Common myeloid progenitor, CD34-positive (primary cell): Measurements from ENCODE around the gene BNIP2.

Experiments
- CTCF ChIA-PET: fragments of 350-600 bp; sonication (Branson Sonifier 250); formaldehyde crosslinking; loops from one replicate; lab custom pipeline; 2021; ENCODE audit warnings: antibody characterized with exemption; lab: Charles Lee
- POLR2A ChIA-PET: fragments of 350-600 bp; sonication (Branson Sonifier 250); formaldehyde crosslinking; loops from one replicate; lab custom pipeline; 2021; ENCODE audit warnings: antibody characterized with exemption; lab: Charles Lee
- DNase-seq, 3 donors: peaks; one replicate each; pipeline versions ENCODE4 v3.0.0 to v3.0.0-alpha.2; 2013
- H3K27ac ChIP-seq, 2 experiments: 1 replicate in 1 of 2; 2 replicates in 1 of 2; pipeline ENCODE4 v1.7.0; 2013; ENCODE audit warnings: inconsistent platforms in 2 of 2, low read length in 2 of 2, mild to moderate bottlenecking in 2 of 2, low read depth in 1 of 2, moderate library complexity in 1 of 2; ENCODE audit not compliant: severe bottlenecking in 2 of 2, insufficient read depth in 1 of 2, poor library complexity in 1 of 2
- H3K27me3 ChIP-seq, 5 experiments: replicated peaks in 2 of 5; 1 replicate in 3 of 5; 2 replicates in 2 of 5; pipeline versions ENCODE4 v1.6.1 to v1.7.0; 2013; ENCODE audit warnings: low read length in 4 of 5, mild to moderate bottlenecking in 2 of 5, moderate library complexity in 2 of 5, inconsistent platforms in 1 of 5; ENCODE audit not compliant: insufficient read depth in 5 of 5, control insufficient read depth in 4 of 5
- H3K36me3 ChIP-seq, 4 experiments: 1 replicate in 2 of 4; 2 replicates in 2 of 4; pipeline versions ENCODE4 v1.6.1 to v1.7.0; 2013; ENCODE audit warnings: low read length in 3 of 4, control low read depth in 1 of 4, mild to moderate bottlenecking in 1 of 4; ENCODE audit not compliant: control insufficient read depth in 4 of 4, insufficient read depth in 4 of 4
- H3K4me1 ChIP-seq, 4 experiments: 1 replicate in 3 of 4; 2 replicates in 1 of 4; pipeline versions ENCODE4 v1.6.1 to v1.7.1; 2013; ENCODE audit warnings: low read length in 3 of 4, mild to moderate bottlenecking in 3 of 4, control low read depth in 1 of 4, inconsistent platforms in 1 of 4, moderate library complexity in 1 of 4; ENCODE audit not compliant: control insufficient read depth in 4 of 4, insufficient read depth in 4 of 4; ENCODE audit errors: control extremely low read depth in 1 of 4
- H3K4me3 ChIP-seq, 7 experiments: 1 replicate in 4 of 7; 2 replicates in 3 of 7; pipeline versions ENCODE4 v1.5.1 to v1.7.0; 2013; ENCODE audit warnings: mild to moderate bottlenecking in 7 of 7, low read length in 6 of 7, moderate library complexity in 6 of 7, inconsistent platforms in 2 of 7, low read depth in 2 of 7, control low read depth in 1 of 7; ENCODE audit not compliant: insufficient read depth in 4 of 7, control insufficient read depth in 1 of 7; ENCODE audit errors: extremely low read depth in 1 of 7
- H3K9me3 ChIP-seq, 5 experiments: 1 replicate in 4 of 5; 2 replicates in 1 of 5; pipeline versions ENCODE4 v1.6.1 to v1.7.1; 2013; ENCODE audit warnings: low read length in 4 of 5, mild to moderate bottlenecking in 2 of 5, inconsistent platforms in 1 of 5, low read depth in 1 of 5, moderate library complexity in 1 of 5; ENCODE audit not compliant: control insufficient read depth in 4 of 5, insufficient read depth in 2 of 5; ENCODE audit errors: control extremely low read depth in 1 of 5
- WGBS: methylation state at CpG from one replicate; pipeline ENCODE4 v1.1.5; 2013; ENCODE audit not compliant: insufficient coverage; 5-methylcytosine and 5-hydroxymethylcytosine counted together

Gene BNIP2

DNA sequence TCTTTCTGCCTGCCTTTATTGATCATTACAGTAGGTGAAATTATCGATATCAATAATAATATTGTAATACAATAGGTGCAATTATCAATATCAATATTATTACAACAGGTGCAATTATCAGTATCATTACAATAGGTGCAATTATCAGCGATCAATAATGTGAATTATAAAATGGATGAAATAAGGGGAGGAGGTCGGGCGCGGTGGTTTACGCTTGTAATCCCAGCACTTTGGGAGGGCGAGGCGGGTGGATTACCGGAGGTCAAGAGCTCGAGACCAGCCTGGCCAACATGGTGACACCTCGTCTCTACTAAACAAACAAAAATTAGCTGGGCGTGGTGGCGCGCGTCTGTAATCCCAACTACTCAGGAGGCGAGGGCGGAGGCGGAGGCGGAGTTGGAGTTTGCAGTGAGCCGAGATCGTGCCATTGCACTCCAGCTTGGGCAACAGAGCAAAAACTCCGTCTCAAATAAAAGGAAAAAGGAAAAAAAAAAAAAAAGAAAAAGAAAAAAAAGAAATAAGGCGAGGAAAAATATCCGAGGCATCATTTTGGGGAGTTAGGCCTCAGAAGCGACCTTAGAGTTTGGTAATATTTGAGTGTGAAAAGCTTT, 611 bp upstream of the BNIP2 start:
- POLR2A ChIA-PET, result interaction anchor here (0.5 to 1.0 kb wide), 3 partner anchors 33 to 765 kb away, joined by 3 to 5 read pairs (median 3); partner anchors contain the start of gene GTF2A2

DNA sequence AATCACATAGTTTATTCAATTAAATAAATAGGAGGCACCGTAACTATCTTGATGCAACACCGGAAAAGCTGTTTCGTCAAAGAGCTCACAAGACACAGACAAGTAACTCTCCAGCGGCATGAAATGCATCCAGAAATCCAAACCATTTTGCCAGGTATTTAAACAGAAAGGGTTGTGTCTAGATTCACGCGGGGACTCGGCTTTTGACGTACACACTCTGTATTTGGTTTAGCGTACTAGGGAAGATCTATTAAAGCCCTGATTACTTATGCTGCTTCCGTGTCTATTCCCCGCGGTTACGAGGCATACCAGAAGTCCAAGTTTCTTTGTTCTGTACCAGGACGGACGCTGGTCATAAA, 718 bp downstream of the BNIP2 start:
- H3K4me1 ChIP-seq, result peaks cover 36 to 59% (median 54%) of the 10 kb centered on the region in 4 experiments
- CTCF ChIA-PET, result no interaction called here
- 0% methylated on average over 9 of the region's 15 CpGs for WGBS
- no peaks in the 10 kb centered on the region for H3K9me3 ChIP-seq
- peak overlapping the region; percentile 97 to 99 for H3K27ac ChIP-seq
- peak overlapping the region; percentile 74 to 100 (median 90) for H3K4me3 ChIP-seq
- POLR2A ChIA-PET, result interaction anchor here (0.6 to 1.1 kb wide), 3 partner anchors 29 to 756 kb away, joined by 3 to 4 read pairs (median 3); partner anchors contain the start of gene GTF2A2
- DNase-seq, result peak; percentile 68 to 85 (median 79)
- no peaks in the 10 kb centered on the region for H3K27me3 ChIP-seq
- peaks cover 0 to 5% (median under 1%) of the 10 kb centered on the region in 4 experiments for H3K36me3 ChIP-seq

More for the DNA sequence above, 611 bp upstream of the BNIP2 start:
- H3K36me3 ChIP-seq, result no peaks in the 10 kb centered on the region
- H3K4me1 ChIP-seq, result peaks cover 29 to 49% (median 42%) of the 10 kb centered on the region in 4 experiments
- DNase-seq, result peak; percentile 59 to 87 (median 83)
- peak overlapping the region; percentile 97 to 99 for H3K27ac ChIP-seq
- no peaks in the 10 kb centered on the region for H3K27me3 ChIP-seq
- CTCF ChIA-PET, result interaction anchor here (1.6 to 4.7 kb wide), 3 partner anchors 11 to 637 kb away, joined by 4 to 33 read pairs (median 10); no protein-coding TSS in a partner anchor
- WGBS, result 0% methylated on average over 12 of the region's 25 CpGs
- no peaks in the 10 kb centered on the region for H3K9me3 ChIP-seq
- peak overlapping the region; percentile 46 to 100 (median 90) for H3K4me3 ChIP-seq

DNA sequence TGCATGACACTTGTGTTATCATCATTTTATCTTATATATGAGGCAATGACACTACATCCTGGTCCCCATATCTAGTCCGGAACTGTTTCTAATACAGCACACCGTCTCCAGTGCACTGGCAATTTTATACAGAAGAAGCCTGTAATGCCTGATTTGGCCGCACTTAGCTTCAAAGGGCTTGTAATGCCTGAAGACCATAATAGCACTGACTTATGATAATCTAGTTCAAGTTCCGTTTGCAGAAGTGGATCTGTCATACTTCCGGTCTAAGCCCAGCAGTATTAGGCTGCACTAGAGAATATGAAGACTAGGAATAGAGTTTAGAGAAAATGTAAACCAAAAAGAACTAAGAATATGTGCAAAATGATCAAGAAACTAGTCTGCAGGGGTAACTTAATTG, 1.3 kb downstream of the BNIP2 start:
- H3K4me1 ChIP-seq, result peaks cover 36 to 64% (median 55%) of the 10 kb centered on the region in 4 experiments
- peak; percentile 74 to 90 (median 87) for DNase-seq
- POLR2A ChIA-PET, result interaction anchor here (0.6 to 1.1 kb wide), 3 partner anchors 28 to 755 kb away, joined by 3 to 4 read pairs (median 3); partner anchors contain the start of gene GTF2A2
- WGBS, result 0% methylated on average over 3 of the region's 5 CpGs
- H3K9me3 ChIP-seq, result no peaks in the 10 kb centered on the region
- H3K36me3 ChIP-seq, result peaks cover 0 to 6% (median 2%) of the 10 kb centered on the region in 4 experiments
- H3K27me3 ChIP-seq, result no peaks in the 10 kb centered on the region
- CTCF ChIA-PET, result no interaction called here
- H3K27ac ChIP-seq, result peak overlapping the region; percentile 97 to 99
- peak overlapping the region in 6 of 7 experiments; percentile 83 to 100 (median 94) for H3K4me3 ChIP-seq

DNA sequence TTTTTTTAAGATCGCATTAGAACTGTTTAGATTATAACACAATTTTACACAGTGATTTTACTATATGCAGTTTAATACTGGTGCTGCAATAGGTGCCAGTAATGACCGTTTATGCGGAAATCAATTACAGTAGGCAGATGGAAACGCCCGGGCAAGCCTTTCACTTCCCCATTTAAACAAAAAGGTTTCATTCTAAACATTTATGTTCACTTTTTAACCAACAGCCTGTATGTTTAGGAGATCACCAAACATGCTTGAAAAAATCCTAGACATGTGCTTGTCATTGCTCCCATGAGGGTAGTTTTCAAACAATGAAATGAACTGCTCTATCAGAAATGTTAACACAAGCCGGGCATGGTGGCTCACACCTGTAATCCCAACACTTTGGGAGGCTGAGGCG, 2.7 kb downstream of the BNIP2 start:
- DNase-seq, result peak; percentile 46 to 83 (median 78)
- H3K27me3 ChIP-seq, result no peaks in the 10 kb centered on the region
- ChIA-PET CTCF (interaction anchor here (1.0 kb wide), 1 partner anchor 14 kb away, joined by 3 read pairs; no protein-coding TSS in a partner anchor), POLR2A (no interaction called here)
- WGBS, result 31% methylated on average over 6 of the region's 7 CpGs
- peak overlapping the region; percentile 71 to 99 for H3K27ac ChIP-seq
- H3K9me3 ChIP-seq, result no peaks in the 10 kb centered on the region
- peaks cover 36 to 72% (median 55%) of the 10 kb centered on the region in 4 experiments for H3K4me1 ChIP-seq
- peak overlapping the region in 6 of 7 experiments; percentile 12 to 100 (median 91) for H3K4me3 ChIP-seq
- peaks cover 0 to 14% (median 6%) of the 10 kb centered on the region in 4 experiments for H3K36me3 ChIP-seq

DNA sequence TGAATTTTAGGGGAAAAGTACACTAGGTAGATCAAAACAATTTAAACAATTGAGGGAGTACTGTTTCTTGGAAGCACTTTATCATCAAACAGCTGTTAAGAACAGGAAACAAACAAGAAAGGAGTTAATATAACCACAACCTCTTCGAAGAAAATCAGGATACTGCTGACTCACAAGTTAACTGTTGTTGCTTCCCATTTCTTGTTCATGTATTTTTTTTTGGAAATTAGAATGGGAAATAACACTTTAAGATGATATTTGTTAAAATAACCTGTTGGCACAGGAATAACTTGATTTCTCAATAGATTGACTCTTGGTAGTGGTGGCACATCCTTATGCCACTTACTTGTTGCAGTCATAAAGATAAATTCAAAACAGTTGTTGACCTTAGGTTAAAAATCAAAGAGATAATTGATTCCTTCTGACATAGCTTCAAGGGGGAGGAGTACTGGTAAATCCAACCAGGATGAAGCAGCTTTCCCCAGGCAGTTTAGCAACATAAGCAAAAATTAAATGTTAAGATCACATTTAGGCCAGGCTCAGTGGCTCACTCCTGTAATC, 3.3 kb downstream of the BNIP2 start:
- POLR2A ChIA-PET, result interaction anchor here (0.7 kb wide), 1 partner anchor 1485 kb away, joined by 3 read pairs; no protein-coding TSS in a partner anchor
- no CpG with 5 or more reads among the region's 1 CpG for WGBS
- Histone ChIP-seq H3K36me3 (peaks cover 0 to 19% (median 11%) of the 10 kb centered on the region in 4 experiments), H3K4me3 (peak overlapping the region in 6 of 7 experiments; percentile 1 to 100 (median 91)), H3K4me1 (peaks cover 36 to 71% (median 53%) of the 10 kb centered on the region in 4 experiments), H3K27ac (peak overlapping the region; percentile 71 to 99), H3K27me3 (no peaks in the 10 kb centered on the region), H3K9me3 (no peaks in the 10 kb centered on the region)
- DNase-seq, result peak; percentile 42 to 84 (median 70)
- CTCF ChIA-PET, result interaction anchor here (1.0 kb wide), 2 partner anchors 14 to 26 kb away, joined by 3 read pairs; no protein-coding TSS in a partner anchor

DNA sequence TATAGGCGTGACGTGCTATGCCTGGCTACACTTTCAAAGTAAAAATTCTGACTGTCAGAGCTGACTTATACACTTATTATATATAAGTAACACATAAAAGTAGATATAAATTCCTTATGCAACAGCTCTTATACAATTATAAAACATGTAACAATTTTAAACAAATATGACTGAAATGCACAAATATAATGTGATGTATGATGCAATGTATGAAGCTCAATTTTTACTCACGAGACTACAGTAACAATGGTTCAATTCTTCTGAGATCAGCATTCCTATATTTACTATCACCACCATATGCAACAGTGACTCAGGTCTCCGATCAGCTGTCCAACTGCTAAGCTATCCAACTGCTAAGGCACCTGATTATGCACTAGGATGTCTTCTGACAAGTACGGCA, 8.2 kb downstream of the BNIP2 start:
- POLR2A ChIA-PET, result interaction anchor here (0.6 kb wide), 1 partner anchor 24 kb away, joined by 4 read pairs; no protein-coding TSS in a partner anchor
- no peaks in the 10 kb centered on the region for H3K27me3 ChIP-seq
- H3K4me1 ChIP-seq, result peaks cover 23 to 60% (median 28%) of the 10 kb centered on the region in 4 experiments
- CTCF ChIA-PET, result interaction anchor here (1.4 kb wide), 1 partner anchor 10 kb away, joined by 4 read pairs; no protein-coding TSS in a partner anchor
- peaks cover 20 to 68% (median 41%) of the 10 kb centered on the region in 4 experiments for H3K36me3 ChIP-seq
- no peaks in the 10 kb centered on the region for H3K9me3 ChIP-seq
- no peak for DNase-seq
- no peak overlapping the region for H3K27ac ChIP-seq
- no peak overlapping the region for H3K4me3 ChIP-seq
- 100% methylated on average over 3 of the region's 5 CpGs for WGBS
